HepG2 (cell line): Measurements from ENCODE around the gene RXYLT1. TPM values are rescaled to one million over a fixed set of nuclear protein-coding genes. Genes with fewer than 3 reads are reported as not detected.
A peak's percentile ranks its signal among the peaks of the same experiment; 100 is the strongest.

ENCODE experiments used
- ETV5 ChIP-seq: IDR thresholded peaks from 2 replicates; pipeline ENCODE4 v1.6.1; 2018; ENCODE audit warnings: missing biosample characterization, missing genetic modification reagents, inconsistent platforms, borderline replicate concordance
- MED1 ChIP-seq: sonication (generic); formaldehyde crosslinking; IDR thresholded peaks from 2 replicates; pipeline ENCODE4 v1.4.0; 2020; ENCODE audit warnings: missing genetic modification reagents
- NAIF1 ChIP-seq: sonication (generic); formaldehyde crosslinking; IDR thresholded peaks from 2 replicates; pipeline ENCODE4 v1.5.0; 2020; ENCODE audit warnings: mild to moderate bottlenecking, missing genetic modification reagents, borderline replicate concordance
- NKX3-1 ChIP-seq: sonication (generic); formaldehyde crosslinking; IDR thresholded peaks from 2 replicates; pipeline ENCODE4 v1.5.0; 2020; ENCODE audit warnings: missing genetic modification reagents
- POLR2AphosphoS5 ChIP-seq: IDR thresholded peaks from 2 replicates; pipeline ENCODE4 v1.6.1; 2012; ENCODE audit warnings: low read depth, low read length
- SOX5 ChIP-seq: IDR thresholded peaks from 2 replicates; pipeline ENCODE4 v1.6.1; 2016; ENCODE audit warnings: borderline replicate concordance
- SP2 ChIP-seq: sonication (generic); formaldehyde crosslinking; IDR thresholded peaks from 2 replicates; pipeline ENCODE4 v1.5.1; 2020; ENCODE audit warnings: mild to moderate bottlenecking, missing genetic modification reagents
- TCF12 ChIP-seq, 2 experiments: fragments of 450-650 bp in 1 of 2; sonication (generic) in 1 of 2; formaldehyde crosslinking in 1 of 2; IDR thresholded peaks; 2 replicates each; pipeline versions ENCODE4 v1.6.1 to v1.8.0; 2017 to 2022; ENCODE audit warnings: antibody characterized with exemption in 1 of 2, mild to moderate bottlenecking in 1 of 2, missing genetic modification reagents in 1 of 2, moderate library complexity in 1 of 2
- YEATS4 ChIP-seq: sonication (generic); formaldehyde crosslinking; IDR thresholded peaks from 2 replicates; pipeline ENCODE4 v1.4.0; 2020; ENCODE audit warnings: missing genetic modification reagents, borderline replicate concordance
- ZNF430 ChIP-seq: sonication (generic); formaldehyde crosslinking; IDR thresholded peaks from 2 replicates; pipeline ENCODE4 v1.9.0; 2021; ENCODE audit warnings: mild to moderate bottlenecking, missing genetic modification reagents
- ZNF543 ChIP-seq: sonication (generic); formaldehyde crosslinking; IDR thresholded peaks from 2 replicates; pipeline ENCODE4 v1.4.0; 2020; ENCODE audit warnings: mild to moderate bottlenecking, missing genetic modification reagents
- polyA plus RNA-seq, 8 experiments: library from polyadenylated mRNA; depleted of rRNA in 3 of 8; stranded (reverse) in 7 of 8; unstranded in 1 of 8; fragments of >200 nt; fragmentation: Illumina TruSeq in 4 of 8; extraction: Trizol in 4 of 8; gene quantifications; 2 replicates each; pipeline versions ENCODE4 v1.2.1 to v1.2.3, GENCODE V29; 2011 to 2016; ENCODE audit warnings: low read depth in 4 of 8, missing spikeins in 1 of 8, mixed read lengths in 1 of 8; ENCODE audit not compliant: insufficient read depth in 1 of 8
- total RNA-seq, 5 experiments: library from RNA; depleted of rRNA; stranded (reverse); fragments of >200 nt; fragmentation: Illumina TruSeq; extraction: Trizol; gene quantifications; 2 replicates each; pipeline ENCODE4 v1.2.3, GENCODE V29; 2016; ENCODE audit warnings: low read depth in 1 of 5
- TF ChIP-seq, protein P1 (sequence below): sonication (generic); formaldehyde crosslinking; IDR thresholded peaks from 2 replicates; pipeline ENCODE4 v1.4.0; 2020; ENCODE audit warnings: mild to moderate bottlenecking, missing genetic modification reagents
- TF ChIP-seq, protein P2 (sequence below): sonication (generic); formaldehyde crosslinking; conservative IDR thresholded peaks from 2 replicates; pipeline ENCODE4 v1.4.0; 2020; ENCODE audit warnings: mild to moderate bottlenecking, missing genetic modification reagents, moderate library complexity
- TF ChIP-seq, protein P3 (sequence below): sonication (generic); formaldehyde crosslinking; IDR thresholded peaks from one replicate; pipeline ENCODE4 v1.5.1; 2020; ENCODE audit warnings: mild to moderate bottlenecking, missing genetic modification reagents; ENCODE audit errors: not compliant biosample characterization

Gene RXYLT1
- total and polyA plus RNA-seq, 2 of the 13 experiments (the other 11 are each of a cell fraction or from before 2014, with no cell fraction given) = 8.3 to 15.5 TPM

DNA sequence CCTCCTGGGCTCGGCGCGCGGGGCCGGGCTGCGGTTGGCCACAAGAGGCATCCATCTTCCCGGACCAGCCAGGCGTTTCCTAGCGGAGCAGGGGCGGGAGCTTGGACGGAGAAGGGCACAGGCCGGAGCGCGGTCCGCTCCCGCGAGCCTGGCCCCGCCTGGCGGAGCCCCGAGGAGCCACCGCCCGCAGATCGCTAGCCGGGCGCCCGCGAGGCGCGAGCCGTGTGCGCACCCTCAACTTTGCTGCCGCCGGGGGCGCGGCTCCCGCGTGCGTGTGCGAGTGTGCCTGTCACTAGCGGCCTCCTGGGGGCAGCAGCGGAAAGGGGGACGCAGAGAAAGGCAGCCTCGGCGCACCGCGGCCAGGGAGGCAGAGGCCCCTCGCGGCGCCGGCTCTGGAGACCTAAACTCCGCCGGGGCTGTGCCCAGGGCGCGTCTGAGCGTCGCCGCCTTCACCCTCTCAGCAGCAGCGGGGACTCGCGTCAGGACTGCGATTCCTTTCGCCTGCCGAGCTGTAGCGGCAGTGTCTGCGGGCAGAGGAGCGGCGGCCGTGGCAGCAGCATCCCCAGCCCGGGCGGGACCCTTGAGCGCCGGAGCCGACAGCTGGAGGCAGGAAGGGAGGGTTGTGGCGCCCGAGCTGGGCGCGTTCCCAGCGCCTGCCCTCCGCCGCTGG is 64.1 kb downstream of the RXYLT1 start (continued):
- TF ChIP-seq, protein P1, sequence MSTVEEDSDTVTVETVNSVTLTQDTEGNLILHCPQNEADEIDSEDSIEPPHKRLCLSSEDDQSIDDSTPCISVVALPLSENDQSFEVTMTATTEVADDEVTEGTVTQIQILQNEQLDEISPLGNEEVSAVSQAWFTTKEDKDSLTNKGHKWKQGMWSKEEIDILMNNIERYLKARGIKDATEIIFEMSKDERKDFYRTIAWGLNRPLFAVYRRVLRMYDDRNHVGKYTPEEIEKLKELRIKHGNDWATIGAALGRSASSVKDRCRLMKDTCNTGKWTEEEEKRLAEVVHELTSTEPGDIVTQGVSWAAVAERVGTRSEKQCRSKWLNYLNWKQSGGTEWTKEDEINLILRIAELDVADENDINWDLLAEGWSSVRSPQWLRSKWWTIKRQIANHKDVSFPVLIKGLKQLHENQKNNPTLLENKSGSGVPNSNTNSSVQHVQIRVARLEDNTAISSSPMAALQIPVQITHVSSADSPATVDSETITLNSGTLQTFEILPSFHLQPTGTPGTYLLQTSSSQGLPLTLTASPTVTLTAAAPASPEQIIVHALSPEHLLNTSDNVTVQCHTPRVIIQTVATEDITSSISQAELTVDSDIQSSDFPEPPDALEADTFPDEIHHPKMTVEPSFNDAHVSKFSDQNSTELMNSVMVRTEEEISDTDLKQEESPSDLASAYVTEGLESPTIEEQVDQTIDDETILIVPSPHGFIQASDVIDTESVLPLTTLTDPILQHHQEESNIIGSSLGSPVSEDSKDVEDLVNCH (CRISPR knock-in tag) = no peak
- TF ChIP-seq, protein P2, sequence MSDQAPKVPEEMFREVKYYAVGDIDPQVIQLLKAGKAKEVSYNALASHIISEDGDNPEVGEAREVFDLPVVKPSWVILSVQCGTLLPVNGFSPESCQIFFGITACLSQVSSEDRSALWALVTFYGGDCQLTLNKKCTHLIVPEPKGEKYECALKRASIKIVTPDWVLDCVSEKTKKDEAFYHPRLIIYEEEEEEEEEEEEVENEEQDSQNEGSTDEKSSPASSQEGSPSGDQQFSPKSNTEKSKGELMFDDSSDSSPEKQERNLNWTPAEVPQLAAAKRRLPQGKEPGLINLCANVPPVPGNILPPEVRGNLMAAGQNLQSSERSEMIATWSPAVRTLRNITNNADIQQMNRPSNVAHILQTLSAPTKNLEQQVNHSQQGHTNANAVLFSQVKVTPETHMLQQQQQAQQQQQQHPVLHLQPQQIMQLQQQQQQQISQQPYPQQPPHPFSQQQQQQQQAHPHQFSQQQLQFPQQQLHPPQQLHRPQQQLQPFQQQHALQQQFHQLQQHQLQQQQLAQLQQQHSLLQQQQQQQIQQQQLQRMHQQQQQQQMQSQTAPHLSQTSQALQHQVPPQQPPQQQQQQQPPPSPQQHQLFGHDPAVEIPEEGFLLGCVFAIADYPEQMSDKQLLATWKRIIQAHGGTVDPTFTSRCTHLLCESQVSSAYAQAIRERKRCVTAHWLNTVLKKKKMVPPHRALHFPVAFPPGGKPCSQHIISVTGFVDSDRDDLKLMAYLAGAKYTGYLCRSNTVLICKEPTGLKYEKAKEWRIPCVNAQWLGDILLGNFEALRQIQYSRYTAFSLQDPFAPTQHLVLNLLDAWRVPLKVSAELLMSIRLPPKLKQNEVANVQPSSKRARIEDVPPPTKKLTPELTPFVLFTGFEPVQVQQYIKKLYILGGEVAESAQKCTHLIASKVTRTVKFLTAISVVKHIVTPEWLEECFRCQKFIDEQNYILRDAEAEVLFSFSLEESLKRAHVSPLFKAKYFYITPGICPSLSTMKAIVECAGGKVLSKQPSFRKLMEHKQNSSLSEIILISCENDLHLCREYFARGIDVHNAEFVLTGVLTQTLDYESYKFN (CRISPR knock-in tag) = peak; percentile 8
- peak; percentile 92 for TF ChIP-seq ZNF543 (CRISPR knock-in tag)
- TF ChIP-seq TCF12 (IDR thresholded peaks at IDR 0.05) = no peak
- TF ChIP-seq TCF12 (CRISPR knock-in tag; IDR thresholded peaks at IDR 0.05) = peak; percentile 63; the same call in 1 of the 2 replicates
- peak; percentile 54 for TF ChIP-seq YEATS4 (CRISPR knock-in tag)
- TF ChIP-seq ZNF430 (CRISPR knock-in tag) = peak; percentile 81; the same call in 1 of the 2 replicates
- peak; percentile 42; the same call in 1 of the 2 replicates for TF ChIP-seq ETV5 (CRISPR knock-in tag)
- TF ChIP-seq, protein P3, sequence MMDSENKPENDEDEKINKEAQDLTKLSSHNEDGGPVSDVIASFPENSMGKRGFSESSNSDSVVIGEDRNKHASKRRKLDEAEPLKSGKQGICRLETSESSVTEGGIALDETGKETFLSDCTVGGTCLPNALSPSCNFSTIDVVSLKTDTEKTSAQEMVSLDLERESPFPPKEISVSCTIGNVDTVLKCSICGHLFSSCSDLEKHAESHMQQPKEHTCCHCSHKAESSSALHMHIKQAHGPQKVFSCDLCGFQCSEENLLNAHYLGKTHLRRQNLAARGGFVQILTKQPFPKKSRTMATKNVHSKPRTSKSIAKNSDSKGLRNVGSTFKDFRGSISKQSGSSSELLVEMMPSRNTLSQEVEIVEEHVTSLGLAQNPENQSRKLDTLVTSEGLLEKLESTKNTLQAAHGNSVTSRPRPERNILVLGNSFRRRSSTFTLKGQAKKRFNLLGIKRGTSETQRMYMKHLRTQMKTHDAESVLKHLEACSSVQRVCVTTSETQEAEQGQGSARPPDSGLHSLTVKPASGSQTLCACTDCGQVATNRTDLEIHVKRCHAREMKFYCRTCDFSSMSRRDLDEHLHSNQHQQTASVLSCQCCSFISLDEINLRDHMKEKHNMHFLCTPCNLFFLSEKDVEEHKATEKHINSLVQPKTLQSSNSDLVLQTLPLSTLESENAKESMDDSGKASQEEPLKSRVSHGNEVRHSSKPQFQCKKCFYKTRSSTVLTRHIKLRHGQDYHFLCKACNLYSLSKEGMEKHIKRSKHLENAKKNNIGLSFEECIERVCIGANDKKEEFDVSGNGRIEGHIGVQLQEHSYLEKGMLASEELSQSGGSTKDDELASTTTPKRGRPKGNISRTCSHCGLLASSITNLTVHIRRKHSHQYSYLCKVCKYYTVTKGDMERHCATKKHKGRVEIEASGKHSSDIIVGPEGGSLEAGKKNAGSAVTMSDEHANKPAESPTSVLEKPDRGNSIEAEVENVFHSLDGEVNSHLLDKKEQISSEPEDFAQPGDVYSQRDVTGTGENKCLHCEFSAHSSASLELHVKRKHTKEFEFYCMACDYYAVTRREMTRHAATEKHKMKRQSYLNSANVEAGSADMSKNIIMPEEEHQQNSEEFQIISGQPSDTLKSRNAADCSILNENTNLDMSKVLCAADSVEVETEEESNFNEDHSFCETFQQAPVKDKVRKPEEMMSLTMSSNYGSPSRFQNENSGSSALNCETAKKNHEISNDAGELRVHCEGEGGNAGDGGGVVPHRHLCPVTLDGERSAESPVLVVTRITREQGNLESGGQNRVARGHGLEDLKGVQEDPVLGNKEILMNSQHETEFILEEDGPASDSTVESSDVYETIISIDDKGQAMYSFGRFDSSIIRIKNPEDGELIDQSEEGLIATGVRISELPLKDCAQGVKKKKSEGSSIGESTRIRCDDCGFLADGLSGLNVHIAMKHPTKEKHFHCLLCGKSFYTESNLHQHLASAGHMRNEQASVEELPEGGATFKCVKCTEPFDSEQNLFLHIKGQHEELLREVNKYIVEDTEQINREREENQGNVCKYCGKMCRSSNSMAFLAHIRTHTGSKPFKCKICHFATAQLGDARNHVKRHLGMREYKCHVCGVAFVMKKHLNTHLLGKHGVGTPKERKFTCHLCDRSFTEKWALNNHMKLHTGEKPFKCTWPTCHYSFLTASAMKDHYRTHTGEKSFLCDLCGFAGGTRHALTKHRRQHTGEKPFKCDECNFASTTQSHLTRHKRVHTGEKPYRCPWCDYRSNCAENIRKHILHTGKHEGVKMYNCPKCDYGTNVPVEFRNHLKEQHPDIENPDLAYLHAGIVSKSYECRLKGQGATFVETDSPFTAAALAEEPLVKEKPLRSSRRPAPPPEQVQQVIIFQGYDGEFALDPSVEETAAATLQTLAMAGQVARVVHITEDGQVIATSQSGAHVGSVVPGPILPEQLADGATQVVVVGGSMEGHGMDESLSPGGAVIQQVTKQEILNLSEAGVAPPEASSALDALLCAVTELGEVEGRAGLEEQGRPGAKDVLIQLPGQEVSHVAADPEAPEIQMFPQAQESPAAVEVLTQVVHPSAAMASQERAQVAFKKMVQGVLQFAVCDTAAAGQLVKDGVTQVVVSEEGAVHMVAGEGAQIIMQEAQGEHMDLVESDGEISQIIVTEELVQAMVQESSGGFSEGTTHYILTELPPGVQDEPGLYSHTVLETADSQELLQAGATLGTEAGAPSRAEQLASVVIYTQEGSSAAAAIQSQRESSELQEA = peak; percentile 65
- TF ChIP-seq NKX3-1 (CRISPR knock-in tag) = peak; percentile 59; the same call in 1 of the 2 replicates
- peak; percentile 24; the same call in 1 of the 2 replicates for TF ChIP-seq SOX5
- TF ChIP-seq NAIF1 (CRISPR knock-in tag) = no peak
- TF ChIP-seq MED1 = peak; percentile 82
- peak; percentile 89 for TF ChIP-seq SP2 (CRISPR knock-in tag)
- TF ChIP-seq POLR2AphosphoS5 = no peak
